Tibial nerve (tissue), 4 donors: ENCODE data around the gene A4GNT. TPM values are rescaled to one million over a fixed set of nuclear protein-coding genes. Genes with fewer than 3 reads are reported as not detected.

Source experiments
- DNase-seq, 2 donors: peaks; one replicate each; pipeline ENCODE4 v3.0.0-alpha.2; 2019; ENCODE audit warnings: low spot score in 2 of 2
- H3K27ac ChIP-seq, 4 donors: fragments of 200-600 bp; sonication (generic) in 3 of 4; one replicate each; pipeline ENCODE4 v1.5.1; 2017 to 2019; ENCODE audit warnings: mild to moderate bottlenecking in 1 of 4
- H3K27me3 ChIP-seq, 2 donors: fragments of 200-600 bp; sonication (generic) in 1 of 2; one replicate each; pipeline versions ENCODE4 v1.5.1 to v1.6.0; 2017 to 2019
- H3K36me3 ChIP-seq, 3 donors: fragments of 200-600 bp; sonication (generic); one replicate each; pipeline ENCODE4 v1.5.1; 2018 to 2019
- H3K4me1 ChIP-seq, 4 donors: fragments of 200-600 bp; sonication (generic) in 3 of 4; one replicate each; pipeline ENCODE4 v1.5.1; 2017 to 2019
- H3K4me3 ChIP-seq, 4 donors: fragments of 200-600 bp; sonication (generic) in 3 of 4; one replicate each; pipeline ENCODE4 v1.5.1; 2017 to 2019; ENCODE audit warnings: mild to moderate bottlenecking in 1 of 4, moderate library complexity in 1 of 4
- H3K9me3 ChIP-seq, 4 donors: fragments of 200-600 bp; sonication (generic) in 3 of 4; one replicate each; pipeline ENCODE4 v1.5.1; 2017 to 2019
- EP300 ChIP-seq, 2 donors: sonication (generic); formaldehyde crosslinking; IDR thresholded peaks; one replicate each; pipeline ENCODE4 v1.6.1; 2017; ENCODE audit warnings: antibody characterized with exemption in 2 of 2, mild to moderate bottlenecking in 1 of 2
- POLR2A ChIP-seq, 2 donors: fragments of 450-650 bp; IDR thresholded peaks; one replicate each; pipeline ENCODE4 v1.6.1; 2017; ENCODE audit warnings: antibody characterized with exemption in 2 of 2, mild to moderate bottlenecking in 2 of 2, moderate library complexity in 2 of 2
- WGBS, 2 donors: methylation state at CpG; one replicate each; pipeline ENCODE4 v1.1.5; 2018; 5-methylcytosine and 5-hydroxymethylcytosine counted together
- total RNA-seq, 4 donors: library from RNA; depleted of rRNA; stranded (reverse); fragments of >200 nt; gene quantifications; one replicate each; pipeline ENCODE4 v1.1.0, GENCODE V29; 2016
- TF ChIP-seq, protein P1 (sequence below), 5 experiments: fragments of 200-600 bp in 3 of 5; fragments of 450-650 bp in 2 of 5; sonication (generic) in 3 of 5; IDR thresholded peaks; one replicate each; pipeline ENCODE4 v1.5.1; 2016 to 2019; ENCODE audit warnings: antibody characterized with exemption in 5 of 5, mild to moderate bottlenecking in 3 of 5, moderate library complexity in 2 of 5

The A4GNT gene
- total RNA-seq, 4 donors from 2014 or later = not detected

DNA sequence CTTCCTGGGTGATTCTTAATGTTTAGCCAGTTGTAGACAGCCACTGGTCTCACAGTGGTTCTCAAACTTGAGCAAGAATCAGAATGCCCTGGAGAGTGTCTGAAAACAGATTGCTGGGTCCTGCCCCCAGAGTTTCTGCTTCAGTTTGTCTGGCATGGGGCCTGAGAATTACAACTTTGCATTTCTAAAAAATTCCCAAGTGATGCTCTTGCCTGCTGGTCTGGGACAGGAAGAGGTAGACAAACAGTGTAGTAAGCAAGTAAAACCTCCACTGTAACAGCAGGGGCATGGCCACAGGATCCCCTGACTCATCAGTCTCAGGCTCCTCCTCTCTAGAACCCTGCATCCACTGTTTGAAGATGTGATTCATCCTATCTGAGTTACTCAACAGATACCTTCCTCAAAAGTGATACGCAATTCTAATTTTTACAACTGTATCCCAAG is 53.3 kb downstream of the A4GNT start:
- no peaks in the 10 kb centered on the region for H3K4me1 ChIP-seq
- no peak overlapping the region for H3K4me3 ChIP-seq
- WGBS, 2 donors = 0% methylated on average over 1 of the region's 1 CpG
- no peak overlapping the region for H3K27ac ChIP-seq
- no peak for DNase-seq
- TF ChIP-seq, protein P1, sequence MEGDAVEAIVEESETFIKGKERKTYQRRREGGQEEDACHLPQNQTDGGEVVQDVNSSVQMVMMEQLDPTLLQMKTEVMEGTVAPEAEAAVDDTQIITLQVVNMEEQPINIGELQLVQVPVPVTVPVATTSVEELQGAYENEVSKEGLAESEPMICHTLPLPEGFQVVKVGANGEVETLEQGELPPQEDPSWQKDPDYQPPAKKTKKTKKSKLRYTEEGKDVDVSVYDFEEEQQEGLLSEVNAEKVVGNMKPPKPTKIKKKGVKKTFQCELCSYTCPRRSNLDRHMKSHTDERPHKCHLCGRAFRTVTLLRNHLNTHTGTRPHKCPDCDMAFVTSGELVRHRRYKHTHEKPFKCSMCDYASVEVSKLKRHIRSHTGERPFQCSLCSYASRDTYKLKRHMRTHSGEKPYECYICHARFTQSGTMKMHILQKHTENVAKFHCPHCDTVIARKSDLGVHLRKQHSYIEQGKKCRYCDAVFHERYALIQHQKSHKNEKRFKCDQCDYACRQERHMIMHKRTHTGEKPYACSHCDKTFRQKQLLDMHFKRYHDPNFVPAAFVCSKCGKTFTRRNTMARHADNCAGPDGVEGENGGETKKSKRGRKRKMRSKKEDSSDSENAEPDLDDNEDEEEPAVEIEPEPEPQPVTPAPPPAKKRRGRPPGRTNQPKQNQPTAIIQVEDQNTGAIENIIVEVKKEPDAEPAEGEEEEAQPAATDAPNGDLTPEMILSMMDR (IDR thresholded peaks at IDR 0.05) = no peak
- TF ChIP-seq POLR2A (IDR thresholded peaks at IDR 0.05) = no peak
- TF ChIP-seq EP300 (IDR thresholded peaks at IDR 0.05) = no peak
- peaks cover 0 to 98% (median 0%) of the 10 kb centered on the region in 3 donors for H3K36me3 ChIP-seq
- H3K27me3 ChIP-seq = no peaks in the 10 kb centered on the region
- H3K9me3 ChIP-seq = peaks cover 0 to 9% (median 0%) of the 10 kb centered on the region in 4 donors

DNA sequence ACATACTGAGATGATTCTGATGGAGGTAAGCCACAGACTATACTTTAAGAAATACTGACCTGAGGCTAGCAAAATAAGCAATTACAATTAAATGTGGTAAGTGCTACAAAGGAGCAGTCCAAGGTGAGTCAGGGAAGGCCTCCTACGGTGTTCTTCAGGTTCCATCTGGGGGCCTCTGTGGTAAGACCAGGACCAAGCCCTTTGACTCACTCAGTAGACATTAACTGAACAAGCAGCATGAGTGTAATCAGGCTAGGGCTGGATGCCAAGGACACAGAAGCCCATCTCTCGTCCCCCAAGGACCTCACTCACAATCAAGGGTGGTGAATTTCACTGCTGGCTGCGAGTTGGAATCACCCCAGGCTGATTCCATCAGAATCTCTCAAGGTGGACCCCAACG is 54.1 kb downstream of the A4GNT start:
- TF ChIP-seq POLR2A (IDR thresholded peaks at IDR 0.05) (no peak), EP300 (IDR thresholded peaks at IDR 0.05) (no peak)
- TF ChIP-seq, protein P1 (IDR thresholded peaks at IDR 0.05) = no peak
- WGBS, 2 donors = 89 to 90% methylated on average over 4 of the region's 4 CpGs
- Histone ChIP-seq H3K4me3 (no peak overlapping the region), H3K36me3 (peaks cover 0 to 98% (median 0%) of the 10 kb centered on the region in 3 donors), H3K4me1 (no peaks in the 10 kb centered on the region), H3K9me3 (peaks cover 0 to 13% (median 0%) of the 10 kb centered on the region in 4 donors), H3K27me3 (no peaks in the 10 kb centered on the region), H3K27ac (no peak overlapping the region)
- DNase-seq = no peak

Other genes with a start within 250 kb of the A4GNT start
- not detected for gene CLDN18, start 122.2 kb downstream of the A4GNT start, total RNA-seq
- gene DZIP1L, start 16.8 kb downstream of the A4GNT start, total RNA-seq = 10 to 100 TPM; 40.2 to 64.5 (median 42.8) TPM
- 10 to 100 TPM in 2 of 4 donors, 1 to 10 TPM in 2; 9.0 to 12.8 (median 10.2) TPM for gene DBR1, start 42.5 kb upstream of the A4GNT start, total RNA-seq
- 10 to 100 TPM; 47.3 to 69.6 (median 55.7) TPM for gene ARMC8, start 54.9 kb upstream of the A4GNT start, total RNA-seq
- not detected for gene NME9, start 197.5 kb upstream of the A4GNT start, total RNA-seq
- 100 to 1,000 TPM; 107 to 289 (median 171) TPM for gene MRAS, start 216.2 kb upstream of the A4GNT start, total RNA-seq